DMS53 (cell line): ENCODE data around the gene L3MBTL4.

Experiments used
- DNase-seq: peaks from one replicate; lab custom pipeline; 2025; lab: John Stamatoyannopoulos, UW

The L3MBTL4 gene

GRCh38 chr18:6251084-6251483 lies 163.6 kb downstream of the L3MBTL4 start:
- DNase-seq: no peak

GRCh38 chr18:6249788-6250187 lies 164.9 kb downstream of the L3MBTL4 start:
- no peak for DNase-seq

- no peak for DNase-seq
Measured at GRCh38 chr18:6249170-6249569, 165.5 kb downstream of the L3MBTL4 start.

GRCh38 chr18:6248017-6248416 lies 166.7 kb downstream of the L3MBTL4 start:
- DNase-seq: no peak

DNA sequence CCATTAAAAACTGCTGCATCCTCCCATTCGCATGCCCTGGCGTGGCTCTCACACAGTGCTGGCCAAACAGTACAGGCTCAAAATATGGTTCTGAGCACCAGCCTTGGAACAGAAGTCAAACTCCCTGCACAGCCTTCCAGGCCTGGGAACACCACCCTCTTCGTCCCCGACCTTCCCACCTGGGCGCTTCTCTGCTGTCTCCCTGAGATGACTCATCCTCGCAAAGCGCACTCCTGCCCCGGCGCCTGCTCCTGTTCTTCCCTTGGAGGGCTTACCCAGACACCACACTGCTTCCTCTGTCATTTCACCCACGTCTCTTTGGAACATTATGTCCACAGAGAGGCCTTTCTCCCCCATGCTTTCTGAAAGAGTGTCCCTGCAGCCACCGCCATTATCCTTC lies 172.7 kb downstream of the L3MBTL4 start:
- no peak for DNase-seq

GRCh38 chr18:6239716-6240115 lies 175.0 kb downstream of the L3MBTL4 start:
- no peak for DNase-seq

- no peak for DNase-seq
Measured at GRCh38 chr18:6236258-6236657, 178.5 kb downstream of the L3MBTL4 start.

GRCh38 chr18:6222271-6222670 lies 192.4 kb downstream of the L3MBTL4 start:
- DNase-seq: no peak

- DNase-seq: peak; percentile 59
Measured at GRCh38 chr18:6221602-6222014, 193.1 kb downstream of the L3MBTL4 start.

GRCh38 chr18:6220129-6220528 lies 194.6 kb downstream of the L3MBTL4 start:
- no peak for DNase-seq

DNA sequence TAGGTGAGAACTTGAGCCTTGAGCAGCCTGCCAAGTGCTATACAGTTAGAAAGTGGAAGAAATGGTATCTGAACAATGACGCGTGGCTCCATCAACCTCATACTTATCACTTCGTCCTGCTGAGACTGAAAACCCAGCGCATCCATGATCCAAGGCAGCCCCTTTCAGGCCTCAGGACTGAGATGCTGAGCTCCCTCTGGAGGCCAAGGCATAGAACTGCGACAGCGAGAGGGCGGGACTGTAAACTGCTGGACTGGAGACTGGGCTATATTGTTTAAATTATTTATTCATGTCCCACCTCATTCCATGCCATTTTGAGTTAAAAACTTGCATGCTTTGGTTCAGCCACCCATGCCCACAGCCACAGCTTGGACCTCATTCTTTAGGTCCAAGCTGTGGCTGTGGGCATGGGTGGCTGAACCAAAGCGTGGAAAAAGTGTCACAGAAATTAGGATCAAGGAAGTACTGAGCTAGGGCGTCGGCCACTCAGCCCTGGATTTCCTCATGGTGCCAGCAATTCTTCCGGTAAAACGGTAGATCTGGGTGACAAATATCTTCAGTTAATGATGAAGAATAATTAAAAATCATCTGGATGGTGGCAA lies 195.5 kb downstream of the L3MBTL4 start:
- peak; percentile 74 for DNase-seq

DNA sequence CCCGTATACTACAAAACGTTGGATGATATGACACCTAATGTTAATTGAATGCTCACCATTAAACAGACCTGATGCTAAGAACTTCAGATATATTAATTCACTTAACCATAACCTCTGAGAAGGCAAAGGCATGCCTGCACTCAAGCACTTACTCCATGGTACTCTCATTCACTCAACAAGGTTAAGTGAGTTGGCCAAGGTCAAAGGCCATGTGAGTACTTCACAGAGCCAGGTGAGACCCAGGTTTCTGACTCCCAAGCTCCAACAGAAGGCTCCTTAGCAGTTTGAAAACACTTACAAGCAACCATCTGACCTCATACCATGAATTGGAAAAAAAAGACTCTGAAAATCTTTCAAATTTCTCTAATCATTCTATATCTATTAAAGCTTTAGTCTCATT lies 198.8 kb downstream of the L3MBTL4 start:
- peak; percentile 39 for DNase-seq

GRCh38 chr18:6211174-6211504 lies 203.6 kb downstream of the L3MBTL4 start:
- no peak for DNase-seq

GRCh38 chr18:6210349-6211173 lies 204.2 kb downstream of the L3MBTL4 start:
- peak; percentile 43 for DNase-seq

DNA sequence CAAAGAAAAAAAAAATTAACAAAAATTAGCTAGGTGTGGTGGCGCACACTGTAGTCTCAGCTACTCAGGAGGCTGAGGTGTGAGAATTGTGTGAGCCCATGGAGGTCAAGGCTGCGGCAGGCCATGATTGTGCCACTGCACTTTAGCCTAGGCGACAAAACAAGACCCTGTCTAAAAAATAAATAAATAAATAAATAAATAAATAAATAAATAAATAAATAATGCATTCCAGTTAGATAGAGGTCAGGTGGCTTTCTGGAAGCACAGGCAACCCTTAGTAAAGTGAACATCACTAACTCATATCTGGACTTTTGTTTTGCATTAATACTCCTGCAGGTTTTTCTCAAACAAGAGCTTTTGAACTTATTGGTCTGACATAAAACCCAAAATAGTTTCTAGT lies 206.8 kb downstream of the L3MBTL4 start:
- DNase-seq: no peak

DNA sequence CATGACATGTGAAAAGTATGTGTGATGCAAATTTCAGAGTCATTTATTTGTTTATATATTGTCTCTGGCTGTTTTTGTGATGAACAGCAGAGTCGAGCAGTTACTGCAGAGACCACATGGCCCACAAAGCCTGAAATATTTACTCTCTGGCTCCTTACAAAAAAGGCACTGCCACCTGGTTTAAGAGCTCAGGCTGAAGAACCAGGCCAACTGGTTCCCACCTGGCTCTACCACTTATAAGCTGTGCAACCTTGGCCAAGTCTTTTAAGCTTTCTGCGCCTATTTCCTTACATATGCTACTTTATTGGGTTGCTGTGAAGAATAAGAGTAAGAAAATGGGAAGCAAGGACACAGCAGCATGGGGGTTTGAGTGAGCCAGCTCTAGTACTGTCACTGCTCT lies 207.6 kb downstream of the L3MBTL4 start:
- DNase-seq: peak; percentile 93

GRCh38 chr18:6205706-6206105 lies 209.0 kb downstream of the L3MBTL4 start:
- DNase-seq: no peak

GRCh38 chr18:6204476-6204875 lies 210.2 kb downstream of the L3MBTL4 start:
- no peak for DNase-seq

DNA sequence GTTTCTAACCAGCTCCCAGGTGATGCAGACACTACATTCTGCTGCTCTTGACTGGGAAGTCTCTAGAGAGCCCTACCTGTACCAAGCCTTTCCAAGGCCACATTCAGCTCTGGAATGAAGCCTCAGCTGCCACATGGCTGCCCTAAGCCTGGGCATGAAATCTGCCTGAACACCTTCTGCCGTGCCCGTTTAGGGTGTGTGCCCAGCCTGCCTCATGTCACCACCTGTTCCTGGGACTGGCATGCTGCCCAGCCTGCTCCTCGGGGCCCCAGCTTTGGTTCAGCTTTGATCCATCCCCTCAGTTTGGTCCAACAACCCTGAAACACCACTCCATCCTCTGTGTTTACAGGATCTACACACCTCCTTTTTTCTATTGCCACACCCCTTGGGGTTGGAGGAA lies 210.9 kb downstream of the L3MBTL4 start:
- DNase-seq: peak; percentile 74

DNA sequence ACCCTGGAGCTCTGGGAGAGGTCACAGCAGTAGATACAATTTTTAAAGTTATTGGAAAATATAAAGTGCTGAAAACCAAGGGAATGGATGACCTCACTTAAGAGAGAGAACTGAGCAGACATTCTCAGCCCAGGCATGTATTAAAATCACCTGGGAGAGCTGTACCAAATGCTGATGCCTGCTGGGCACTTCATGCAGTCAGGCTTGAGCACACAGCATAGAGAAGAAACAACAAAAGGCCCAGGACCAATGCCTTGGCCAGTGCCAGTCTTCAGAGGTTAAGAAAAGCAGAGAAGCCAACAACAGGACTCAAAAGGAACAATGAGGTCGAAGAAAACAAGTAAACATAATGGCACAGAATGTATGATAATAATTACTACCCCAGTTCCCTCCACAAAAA lies 211.8 kb downstream of the L3MBTL4 start:
- DNase-seq: no peak

- no peak for DNase-seq
Measured at GRCh38 chr18:6200204-6200774, 214.4 kb downstream of the L3MBTL4 start.

DNA sequence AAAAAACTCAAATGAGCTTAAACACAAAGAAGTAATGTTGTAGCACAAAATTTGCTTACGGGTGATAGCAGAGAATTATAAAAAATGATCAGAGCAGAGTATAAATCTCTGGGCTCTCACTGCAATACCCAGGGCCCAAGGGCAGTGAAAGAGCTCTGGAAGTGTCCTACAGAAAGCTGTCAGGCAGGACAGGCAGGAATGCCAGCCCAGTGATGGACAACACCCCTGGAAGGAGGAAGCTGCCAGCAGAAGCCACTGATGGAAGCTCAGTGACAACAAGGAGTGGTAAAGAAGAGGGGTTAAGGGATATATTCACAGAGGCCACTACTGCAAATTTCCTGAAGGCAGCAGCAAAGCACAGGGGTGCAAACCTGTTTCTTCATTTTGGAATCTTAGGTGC lies 214.9 kb downstream of the L3MBTL4 start:
- DNase-seq: peak; percentile 45

- no peak for DNase-seq
Measured at GRCh38 chr18:6198585-6198984, 216.1 kb downstream of the L3MBTL4 start.
